Measurements from ENCODE around the gene SMAD5. TPM values are rescaled to one million over a fixed set of nuclear protein-coding genes. Genes with fewer than 3 reads are reported as not detected.

Gene SMAD5
- total RNA-seq, 4 donors from 2014 or later = 51.8 to 122 (median 63.3) TPM

- Histone ChIP-seq H3K36me3 (no peaks in the 10 kb centered on the region), H3K27me3 (no peaks in the 10 kb centered on the region), H3K4me1 (peaks cover 0 to 7% of the 10 kb centered on the region in 2 donors), H3K9me3 (no peaks in the 10 kb centered on the region), H3K4me3 (replicated peaks in 1 of 3) (no peak overlapping the region), H3K27ac (no peak overlapping the region)
- no peak for DNase-seq
- TF ChIP-seq POLR2A (IDR thresholded peaks at IDR 0.05) (no peak), CTCF (IDR thresholded peaks at IDR 0.05) (no peak)
- intact Hi-C loops (cut with DNase I) = no loop called here
- WGBS, 2 donors = 93 to 95% methylated on average over 5 of the region's 5 CpGs
Observed at GRCh38 chr5:136185974-136186665, 53.5 kb downstream of the SMAD5 start.

GRCh38 chr5:136186796-136187195 lies 54.2 kb downstream of the SMAD5 start:
- no peaks in the 10 kb centered on the region for H3K36me3 ChIP-seq
- no peak for TF ChIP-seq POLR2A (IDR thresholded peaks at IDR 0.05)
- no peak for TF ChIP-seq CTCF (IDR thresholded peaks at IDR 0.05)
- no peaks in the 10 kb centered on the region for H3K27me3 ChIP-seq
- H3K9me3 ChIP-seq = no peaks in the 10 kb centered on the region
- DNase-seq = no peak
- H3K27ac ChIP-seq = no peak overlapping the region
- peaks cover 2 to 13% of the 10 kb centered on the region in 2 donors for H3K4me1 ChIP-seq
- intact Hi-C loops (cut with DNase I) = no loop called here
- 86 to 92% methylated on average over 2 of the region's 2 CpGs for WGBS, 2 donors
- H3K4me3 ChIP-seq (replicated peaks in 1 of 3) = no peak overlapping the region

GRCh38 chr5:136188859-136189258 lies 56.2 kb downstream of the SMAD5 start:
- DNase-seq = no peak
- no peaks in the 10 kb centered on the region for H3K27me3 ChIP-seq
- WGBS, 2 donors = 88 to 89% methylated on average over 7 of the region's 7 CpGs

GRCh38 chr5:136190091-136190720 lies 57.6 kb downstream of the SMAD5 start:
- 50 to 61% methylated on average over 5 of the region's 5 CpGs for WGBS, 2 donors
- Histone ChIP-seq H3K9me3 (no peaks in the 10 kb centered on the region), H3K36me3 (no peaks in the 10 kb centered on the region), H3K4me1 (peaks cover 13 to 18% of the 10 kb centered on the region in 2 donors), H3K27me3 (no peaks in the 10 kb centered on the region), H3K27ac (no peak overlapping the region), H3K4me3 (replicated peaks in 1 of 3) (no peak overlapping the region)
- TF ChIP-seq POLR2A (IDR thresholded peaks at IDR 0.05) (no peak), CTCF (IDR thresholded peaks at IDR 0.05) (no peak)
- DNase-seq = no peak
- intact Hi-C loops (cut with DNase I) = no loop called here

More at GRCh38 chr5:136188859-136189258, 56.2 kb downstream of the SMAD5 start:
- Histone ChIP-seq H3K4me1 (peaks cover 13 to 22% of the 10 kb centered on the region in 2 donors), H3K9me3 (no peaks in the 10 kb centered on the region), H3K27ac (no peak overlapping the region), H3K4me3 (replicated peaks in 1 of 3) (no peak overlapping the region), H3K36me3 (no peaks in the 10 kb centered on the region)
- TF ChIP-seq POLR2A (IDR thresholded peaks at IDR 0.05) = no peak
- no peak for TF ChIP-seq CTCF (IDR thresholded peaks at IDR 0.05)
- intact Hi-C loops (cut with DNase I) = no loop called here

- TF ChIP-seq CTCF (IDR thresholded peaks at IDR 0.05) = no peak
- no peak for TF ChIP-seq POLR2A (IDR thresholded peaks at IDR 0.05)
- intact Hi-C loops (cut with DNase I) = no loop called here
- 25 to 45% methylated on average over 1 of the region's 1 CpG for WGBS, 2 donors
Observed at GRCh38 chr5:136190904-136191303, 58.3 kb downstream of the SMAD5 start.

More at GRCh38 chr5:136190904-136191303, 58.3 kb downstream of the SMAD5 start:
- Histone ChIP-seq H3K4me3 (replicated peaks in 1 of 3) (no peak overlapping the region), H3K9me3 (no peaks in the 10 kb centered on the region), H3K36me3 (no peaks in the 10 kb centered on the region), H3K27ac (no peak overlapping the region), H3K27me3 (no peaks in the 10 kb centered on the region), H3K4me1 (peaks cover 13 to 18% of the 10 kb centered on the region in 2 donors)
- DNase-seq = no peak

Data from thyroid gland (tissue), 4 donors.